Right lobe of liver (tissue), 4 donors: ENCODE results near the gene DECR2.

ENCODE experiments used
- POLR2A ChIP-seq: fragments of 450-650 bp; IDR thresholded peaks from one replicate; pipeline ENCODE4 v1.6.1; 2017; ENCODE audit warnings: antibody characterized with exemption, mild to moderate bottlenecking
- TF ChIP-seq, protein P1 (sequence below), 4 donors: fragments of 200-600 bp in 3 of 4; fragments of 450-650 bp in 1 of 4; IDR thresholded peaks; one replicate each; pipeline versions ENCODE4 v1.5.1 to v1.8.0; 2016 to 2022; ENCODE audit warnings: antibody characterized with exemption in 4 of 4, mild to moderate bottlenecking in 2 of 4
- donor health status: DM: no; HTN: no; CAD: no.
- donor health status: DM: no; HTN: no; CAD: no.
- donor health status: DM: no; HTN: yes; CAD: no.

DNA sequence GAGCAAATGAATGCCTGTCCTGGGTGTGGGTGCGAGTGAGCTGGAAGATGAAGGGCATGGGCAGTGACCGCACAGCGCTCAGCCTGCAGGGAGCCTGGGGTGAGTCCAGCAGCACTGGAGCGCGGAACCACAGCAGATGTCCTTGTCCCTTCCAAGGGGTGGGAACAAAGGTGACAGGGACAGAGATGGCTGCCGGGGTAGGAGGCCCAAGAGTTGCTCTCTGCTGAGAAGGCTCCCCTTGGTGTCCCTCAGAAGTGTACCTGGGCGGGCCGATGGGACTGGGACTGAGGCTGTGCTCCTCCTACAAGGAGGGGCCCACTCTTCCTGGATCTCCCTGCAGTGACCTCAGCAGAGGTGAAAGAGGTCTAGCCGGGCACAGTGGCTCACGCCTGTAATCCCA, 12.3 kb upstream of the DECR2 start:
- no peak for TF ChIP-seq POLR2A
- TF ChIP-seq, protein P1, sequence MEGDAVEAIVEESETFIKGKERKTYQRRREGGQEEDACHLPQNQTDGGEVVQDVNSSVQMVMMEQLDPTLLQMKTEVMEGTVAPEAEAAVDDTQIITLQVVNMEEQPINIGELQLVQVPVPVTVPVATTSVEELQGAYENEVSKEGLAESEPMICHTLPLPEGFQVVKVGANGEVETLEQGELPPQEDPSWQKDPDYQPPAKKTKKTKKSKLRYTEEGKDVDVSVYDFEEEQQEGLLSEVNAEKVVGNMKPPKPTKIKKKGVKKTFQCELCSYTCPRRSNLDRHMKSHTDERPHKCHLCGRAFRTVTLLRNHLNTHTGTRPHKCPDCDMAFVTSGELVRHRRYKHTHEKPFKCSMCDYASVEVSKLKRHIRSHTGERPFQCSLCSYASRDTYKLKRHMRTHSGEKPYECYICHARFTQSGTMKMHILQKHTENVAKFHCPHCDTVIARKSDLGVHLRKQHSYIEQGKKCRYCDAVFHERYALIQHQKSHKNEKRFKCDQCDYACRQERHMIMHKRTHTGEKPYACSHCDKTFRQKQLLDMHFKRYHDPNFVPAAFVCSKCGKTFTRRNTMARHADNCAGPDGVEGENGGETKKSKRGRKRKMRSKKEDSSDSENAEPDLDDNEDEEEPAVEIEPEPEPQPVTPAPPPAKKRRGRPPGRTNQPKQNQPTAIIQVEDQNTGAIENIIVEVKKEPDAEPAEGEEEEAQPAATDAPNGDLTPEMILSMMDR (IDR thresholded peaks at IDR 0.05) = no peak
